Mesendoderm (in vitro differentiated cells): ENCODE data around the gene FAM117B.
"Not testable (repeated sequence)": the region's sequence is repeated elsewhere in the genome, so short reads cannot be mapped to it uniquely, and the experiment has no call there.

Experiments
- DNase-seq: peaks from one replicate; pipeline ENCODE4 v3.0.0; 2013
- H2AK5ac ChIP-seq: 2 replicates; pipeline ENCODE4 v1.6.1; 2013; ENCODE audit warnings: low read length, inconsistent platforms
- H2BK120ac ChIP-seq: 2 replicates; pipeline ENCODE4 v1.6.1; 2013; ENCODE audit warnings: low read depth, mild to moderate bottlenecking, low read length, moderate library complexity, mixed read lengths
- H2BK15ac ChIP-seq: replicated peaks from 2 replicates; pipeline ENCODE4 v1.6.1; 2013; ENCODE audit warnings: low read depth, mild to moderate bottlenecking, moderate library complexity
- H2BK5ac ChIP-seq: 2 replicates; pipeline ENCODE4 v1.6.1; 2013; ENCODE audit warnings: low read length, inconsistent platforms
- H3K18ac ChIP-seq: 2 replicates; pipeline ENCODE4 v1.6.1; 2013; ENCODE audit warnings: mild to moderate bottlenecking, low read length, mixed read lengths
- H3K23ac ChIP-seq: one replicate; pipeline ENCODE4 v1.6.1; 2013; ENCODE audit warnings: low read length
- H3K27ac ChIP-seq: 2 replicates; pipeline ENCODE4 v1.5.1; 2013; ENCODE audit warnings: low read depth, mild to moderate bottlenecking, inconsistent platforms, low read length, moderate library complexity
- H3K27me3 ChIP-seq: 2 replicates; pipeline ENCODE4 v1.6.1; 2013; ENCODE audit warnings: low read length, control low read depth, mild to moderate bottlenecking, inconsistent platforms; ENCODE audit not compliant: insufficient read depth, poor library complexity
- H3K36me3 ChIP-seq: 2 replicates; pipeline ENCODE4 v1.6.1; 2013; ENCODE audit warnings: low read length, inconsistent platforms; ENCODE audit not compliant: control insufficient read depth, insufficient read depth
- H3K4ac ChIP-seq: one replicate; pipeline ENCODE4 v1.6.1; 2013; ENCODE audit warnings: low read depth, mild to moderate bottlenecking, low read length, moderate library complexity
- H3K4me1 ChIP-seq: 2 replicates; pipeline ENCODE4 v1.6.1; 2013; ENCODE audit warnings: low read depth, low read length, inconsistent platforms; ENCODE audit not compliant: control insufficient read depth
- H3K4me2 ChIP-seq: 2 replicates; pipeline ENCODE4 v1.6.1; 2013; ENCODE audit warnings: low read length
- H3K4me3 ChIP-seq: 2 replicates; pipeline ENCODE4 v1.5.1; 2013; ENCODE audit warnings: mild to moderate bottlenecking, low read length
- H3K56ac ChIP-seq: one replicate; pipeline ENCODE4 v1.6.1; 2013; ENCODE audit warnings: low read length
- H3K79me1 ChIP-seq: 2 replicates; pipeline ENCODE4 v1.6.1; 2013; ENCODE audit warnings: low read length, inconsistent platforms
- H3K79me2 ChIP-seq: 2 replicates; pipeline ENCODE4 v1.6.1; 2013; ENCODE audit warnings: mild to moderate bottlenecking, low read length; ENCODE audit not compliant: control insufficient read depth, insufficient read depth
- H3K9ac ChIP-seq: 2 replicates; pipeline ENCODE4 v1.6.1; 2013; ENCODE audit warnings: low read length, inconsistent platforms
- H4K5ac ChIP-seq: one replicate; pipeline ENCODE4 v1.6.1; 2013; ENCODE audit warnings: low read length
- H4K8ac ChIP-seq: one replicate; pipeline ENCODE4 v1.6.1; 2013; ENCODE audit warnings: low read depth, mild to moderate bottlenecking, control low read depth, low read length, moderate library complexity
- WGBS: extraction: QIAGEN DNeasy Blood & Tissue Kit; methylation state at CpG from one replicate; pipeline ENCODE4 v1.1.7; 2013; ENCODE audit warnings: low lambda C conversion rate, missing lambda C conversion rate; ENCODE audit not compliant: insufficient coverage; ENCODE audit errors: extremely low coverage; 5-methylcytosine and 5-hydroxymethylcytosine counted together

The FAM117B gene

GRCh38 chr2:202705446-202706020, 70.8 kb downstream of the FAM117B start:
- Histone ChIP-seq H3K4me3 (no peak overlapping the region), H4K8ac (no peak overlapping the region), H3K79me1 (no peaks in the 10 kb centered on the region), H2AK5ac (no peak overlapping the region), H3K4me2 (no peak overlapping the region), H2BK15ac (no peak overlapping the region), H3K79me2 (peaks cover 2% of the 10 kb centered on the region), H3K27me3 (no peaks in the 10 kb centered on the region), H3K9ac (no peak overlapping the region), H3K56ac (no peak overlapping the region), H4K5ac (no peak overlapping the region), H3K27ac (no peak overlapping the region), H3K36me3 (no peaks in the 10 kb centered on the region), H2BK120ac (no peak overlapping the region), H3K4me1 (no peaks in the 10 kb centered on the region), H3K4ac (no peak overlapping the region), H3K18ac (no peak overlapping the region), H2BK5ac (no peak overlapping the region), H3K23ac (no peak overlapping the region)
- no CpG with 5 or more reads among the region's 4 CpGs for WGBS
- DNase-seq: no peak

- no CpG with 5 or more reads among the region's 64 CpGs for WGBS
- not testable (repeated sequence) for H3K27me3 ChIP-seq, H2AK5ac ChIP-seq
These were observed 80.5 kb downstream of the FAM117B start for GRCh38 chr2:202714971-202715935.

DNA sequence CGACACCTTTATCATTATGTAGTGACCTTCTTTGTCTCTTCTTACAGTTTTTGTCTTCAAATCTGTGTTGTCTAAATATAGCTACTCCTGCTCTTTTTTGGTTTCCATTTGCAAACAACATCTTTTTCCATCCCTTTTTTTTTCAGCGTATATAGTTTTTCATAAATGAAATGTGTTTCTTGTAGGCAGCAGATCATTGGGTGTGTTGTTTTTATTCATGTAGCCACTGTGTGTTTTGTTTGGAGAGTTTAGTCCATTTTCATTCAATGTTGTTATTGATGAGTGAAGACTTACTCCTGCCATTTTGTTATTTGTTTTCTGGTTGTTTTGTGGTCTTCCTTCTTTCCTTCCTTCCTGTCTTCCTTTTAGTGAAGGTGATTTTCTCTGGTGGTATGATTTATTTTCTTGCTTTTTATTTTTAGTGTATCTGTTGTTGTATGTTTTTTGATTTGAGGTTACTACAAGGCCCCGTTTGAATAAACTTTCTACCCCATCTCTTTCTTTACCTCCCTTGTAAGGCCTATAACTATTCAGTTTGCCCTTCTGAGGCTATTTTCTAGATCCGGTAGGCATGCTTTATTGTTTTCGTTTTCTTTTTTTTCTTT, 81.4 kb downstream of the FAM117B start:
- WGBS: no CpG with 5 or more reads among the region's 5 CpGs
- Histone ChIP-seq H3K79me1 (peaks cover 8% of the 10 kb centered on the region), H3K23ac (no peak overlapping the region), H3K79me2 (peaks cover 8% of the 10 kb centered on the region), H2BK5ac (no peak overlapping the region), H3K4me2 (no peak overlapping the region), H4K8ac (no peak overlapping the region), H2AK5ac (no peak overlapping the region), H3K9ac (no peak overlapping the region), H3K27ac (no peak overlapping the region), H3K27me3 (no peaks in the 10 kb centered on the region), H3K36me3 (no peaks in the 10 kb centered on the region), H4K5ac (no peak overlapping the region), H3K18ac (no peak overlapping the region), H2BK120ac (no peak overlapping the region), H3K4me1 (peaks cover 2% of the 10 kb centered on the region), H3K4ac (no peak overlapping the region), H3K56ac (no peak overlapping the region), H3K4me3 (no peak overlapping the region), H2BK15ac (no peak overlapping the region)
- DNase-seq: no peak

More at GRCh38 chr2:202714971-202715935, 80.5 kb downstream of the FAM117B start:
- H3K4ac ChIP-seq, H3K23ac ChIP-seq, H3K4me1 ChIP-seq, H3K18ac ChIP-seq, H3K4me3 ChIP-seq, H3K79me1 ChIP-seq, H3K56ac ChIP-seq, H3K79me2 ChIP-seq, H3K9ac ChIP-seq, H3K4me2 ChIP-seq, H4K8ac ChIP-seq, H3K36me3 ChIP-seq, DNase-seq, H2BK5ac ChIP-seq, H2BK120ac ChIP-seq, H2BK15ac ChIP-seq, H4K5ac ChIP-seq, H3K27ac ChIP-seq: not testable (repeated sequence)

- no peaks in the 10 kb centered on the region for H3K27me3 ChIP-seq
- no peak overlapping the region for H2BK120ac ChIP-seq
- no peaks in the 10 kb centered on the region for H3K36me3 ChIP-seq
- no peak overlapping the region for H2AK5ac ChIP-seq
- H3K4me1 ChIP-seq: peaks cover 2% of the 10 kb centered on the region
- no peak overlapping the region for H2BK5ac ChIP-seq
- H3K79me1 ChIP-seq: peaks cover 8% of the 10 kb centered on the region
- no peak for DNase-seq
- H4K5ac ChIP-seq: no peak overlapping the region
- no peak overlapping the region for H3K9ac ChIP-seq
- no peak overlapping the region for H3K4me2 ChIP-seq
- peaks cover 6% of the 10 kb centered on the region for H3K79me2 ChIP-seq
- H3K56ac ChIP-seq: no peak overlapping the region
- H3K27ac ChIP-seq: no peak overlapping the region
- H3K4ac ChIP-seq: no peak overlapping the region
- no peak overlapping the region for H2BK15ac ChIP-seq
- no peak overlapping the region for H3K4me3 ChIP-seq
- H3K23ac ChIP-seq: no peak overlapping the region
- no peak overlapping the region for H3K18ac ChIP-seq
- no CpG with 5 or more reads among the region's 2 CpGs for WGBS
- H4K8ac ChIP-seq: no peak overlapping the region
These were observed 82.3 kb downstream of the FAM117B start for GRCh38 chr2:202716953-202717597.

DNA sequence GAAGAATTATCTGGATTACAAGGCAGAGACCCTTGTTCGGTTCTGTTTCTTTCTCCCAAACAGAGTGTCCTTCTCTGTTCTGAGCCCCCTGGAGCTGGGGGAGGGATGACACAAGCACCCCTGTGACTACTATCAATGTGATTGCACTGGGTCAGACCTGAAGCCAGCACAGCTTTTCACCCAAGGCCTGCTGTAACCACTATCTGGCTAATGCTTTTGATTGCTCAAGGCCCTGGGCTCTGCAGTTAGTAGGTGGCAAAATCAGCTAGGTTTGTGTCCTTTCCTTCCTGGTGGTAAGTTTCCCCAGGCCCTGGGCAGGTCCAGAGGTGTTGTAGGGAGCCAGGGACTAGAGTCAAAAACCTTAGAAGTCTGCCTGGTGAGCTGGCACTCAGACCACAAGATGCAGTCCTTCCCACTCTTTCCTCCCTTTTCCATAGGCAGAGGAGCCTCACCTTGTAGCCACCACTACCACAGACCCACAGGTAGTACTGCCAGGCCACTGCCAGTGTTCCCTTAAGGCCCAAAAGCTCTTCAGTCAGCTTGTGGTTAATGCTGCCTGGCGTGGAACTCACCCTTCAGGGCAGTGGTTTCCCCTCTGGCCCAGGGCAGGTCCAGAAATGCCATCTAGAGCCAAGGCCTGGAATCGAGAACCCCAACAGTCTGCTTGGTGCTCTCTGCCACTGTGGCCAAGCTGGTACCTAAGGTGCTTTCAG, 83.0 kb downstream of the FAM117B start:
- peaks cover 2% of the 10 kb centered on the region for H3K4me1 ChIP-seq
- no peak overlapping the region for H3K23ac ChIP-seq
- no peaks in the 10 kb centered on the region for H3K36me3 ChIP-seq
- H3K27ac ChIP-seq: no peak overlapping the region
- no peak overlapping the region for H3K18ac ChIP-seq
- no peaks in the 10 kb centered on the region for H3K27me3 ChIP-seq
- H3K4me3 ChIP-seq: no peak overlapping the region
- peaks cover 7% of the 10 kb centered on the region for H3K79me1 ChIP-seq
- H3K4ac ChIP-seq: no peak overlapping the region
- H4K8ac ChIP-seq: no peak overlapping the region
- H3K4me2 ChIP-seq: no peak overlapping the region
- H2BK15ac ChIP-seq: no peak overlapping the region
- no peak overlapping the region for H3K56ac ChIP-seq
- H3K79me2 ChIP-seq: peaks cover 6% of the 10 kb centered on the region
- no peak overlapping the region for H2AK5ac ChIP-seq
- H2BK5ac ChIP-seq: no peak overlapping the region
- H2BK120ac ChIP-seq: no peak overlapping the region
- DNase-seq: peak; percentile 12
- H3K9ac ChIP-seq: no peak overlapping the region
- WGBS: no CpG with 5 or more reads among the region's 3 CpGs
- no peak overlapping the region for H4K5ac ChIP-seq
